GM12892 (cell line): ENCODE data around the gene RBM28.

Experiments used
- POLR2A ChIP-seq: IDR thresholded peaks from 2 replicates; pipeline ENCODE4 v1.6.1; 2011; ENCODE audit warnings: low read depth, low read length, control low read depth
- TAF1 ChIP-seq: IDR thresholded peaks from 2 replicates; pipeline ENCODE4 v1.6.1; 2011; ENCODE audit warnings: low read depth, mild to moderate bottlenecking, control low read depth, low read length, borderline replicate concordance

DNA sequence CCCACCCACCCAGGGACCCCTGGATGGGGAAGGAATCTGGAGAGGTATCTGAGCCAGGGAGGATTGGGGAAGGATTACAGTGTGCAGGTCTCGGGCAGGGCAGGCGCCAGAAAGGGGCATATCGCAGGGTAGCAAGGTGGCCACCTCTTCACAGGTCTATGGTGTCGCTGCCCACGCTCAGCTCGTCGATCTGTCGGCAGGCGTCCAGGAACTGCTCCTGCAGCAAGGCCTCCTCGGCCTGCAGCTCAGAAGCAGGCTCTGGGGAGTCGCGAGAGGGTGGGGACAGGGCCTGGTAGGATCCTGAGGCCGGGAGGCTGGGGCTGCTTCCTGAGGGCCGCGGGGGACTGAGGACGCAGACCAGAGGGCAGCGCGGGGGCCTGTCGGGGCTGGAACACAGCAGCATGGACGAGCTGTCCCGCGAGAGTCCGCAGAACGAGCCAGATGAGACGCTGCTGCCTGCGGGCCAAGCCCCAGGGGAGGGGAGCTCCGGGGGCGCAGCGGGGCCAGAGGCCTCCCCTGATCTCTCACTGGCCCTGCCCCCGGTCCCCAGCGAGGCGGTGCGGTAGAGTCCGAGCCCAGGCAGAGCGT, 7.1 kb upstream of the RBM28 start:
- TF ChIP-seq POLR2A (no peak), TAF1 (no peak)
